ENCODE measurements around the gene LSS.
A peak's percentile ranks its signal among the peaks of the same experiment; 100 is the strongest.
"Not testable (repeated sequence)": the region's sequence is repeated elsewhere in the genome, so short reads cannot be mapped to it uniquely, and the experiment has no call there.

The LSS gene

DNA sequence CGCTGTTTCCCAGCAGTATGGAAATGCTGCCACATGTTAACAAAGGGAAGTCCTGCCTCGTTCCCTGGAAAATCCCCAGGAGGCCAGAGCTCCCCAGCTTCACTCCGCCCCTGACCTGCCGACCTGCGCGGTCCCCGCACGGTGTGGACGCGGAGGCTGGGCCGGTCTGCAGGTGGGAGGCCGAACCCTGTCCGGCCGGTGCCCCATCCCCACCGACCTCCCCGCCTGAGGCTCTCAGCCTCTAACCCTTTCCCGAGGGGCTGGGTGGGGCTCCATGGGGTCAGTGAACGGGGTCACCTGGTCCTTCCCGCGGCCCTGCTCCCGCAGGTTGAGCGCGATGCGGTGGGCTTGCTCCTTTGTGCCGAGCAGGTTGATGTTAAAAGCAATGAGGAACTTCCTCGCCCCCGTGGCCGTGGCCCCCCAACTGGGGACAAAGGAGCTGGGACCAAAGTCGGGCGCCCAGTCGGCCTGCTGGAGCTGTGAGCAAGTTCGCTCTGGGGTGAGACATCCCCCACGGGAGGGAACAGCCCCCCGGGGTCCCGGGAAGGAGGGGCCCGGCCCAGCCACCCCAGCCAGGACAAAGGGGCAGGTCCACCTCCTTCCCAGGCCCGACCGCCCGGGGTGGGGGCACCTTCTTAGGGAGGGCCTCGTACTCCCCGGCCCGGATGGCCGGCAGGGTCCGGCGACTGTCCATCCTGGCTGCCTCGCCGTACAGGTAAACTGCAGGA lies 77.1 kb downstream of the LSS start:
- no peak for FAIRE-seq

DNA sequence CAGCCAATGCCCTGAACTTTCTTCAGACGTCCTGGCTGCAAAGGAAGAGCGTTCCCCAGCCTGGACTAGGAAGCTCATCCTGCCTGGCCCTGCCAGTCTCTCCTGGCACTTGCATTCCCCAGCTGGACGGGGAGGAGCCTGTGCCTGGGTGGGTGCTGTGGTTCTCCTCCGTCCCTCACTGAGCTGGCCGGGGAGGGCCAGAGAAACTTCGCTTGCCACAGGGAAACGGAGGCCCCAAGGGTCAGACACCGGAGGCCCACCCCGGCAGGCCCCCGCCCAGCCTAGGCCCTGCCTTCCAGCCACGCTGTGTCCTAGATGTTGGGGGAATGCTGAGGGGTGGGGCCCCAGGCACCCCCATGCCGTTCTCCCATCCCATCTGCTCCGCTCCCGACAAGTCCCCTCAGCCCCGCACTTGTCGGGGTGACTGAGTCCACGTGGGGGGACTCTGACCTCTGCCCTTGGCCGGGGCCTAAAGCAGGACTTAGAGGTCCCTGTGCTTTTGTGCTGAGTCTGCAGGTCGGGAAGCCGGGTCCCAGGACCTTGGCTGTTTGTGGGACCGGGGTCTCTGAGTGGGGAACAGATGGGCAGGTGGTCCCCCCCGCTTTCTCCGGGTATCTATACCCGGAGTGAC lies 78.0 kb downstream of the LSS start:
- no peak for FAIRE-seq

DNA sequence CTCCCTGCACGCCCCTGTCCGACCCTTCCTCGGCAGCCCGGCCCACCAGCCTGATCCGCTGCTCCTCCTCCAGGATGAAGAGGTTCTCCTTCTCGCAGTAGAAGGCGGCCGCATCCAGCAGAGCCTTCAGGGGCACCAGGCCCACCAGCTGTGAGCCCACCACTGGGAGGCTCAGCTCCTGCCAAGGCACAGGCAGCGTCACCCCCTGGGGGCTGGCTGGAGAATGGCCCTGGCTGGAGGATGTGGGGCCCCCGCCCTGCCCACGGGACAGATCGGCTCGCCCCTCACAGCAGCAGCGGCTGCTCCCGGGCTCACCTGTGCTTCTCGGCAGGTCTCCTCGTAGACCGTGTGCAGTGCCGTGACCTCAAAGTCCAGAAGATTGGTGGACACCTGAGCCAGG lies 78.5 kb downstream of the LSS start:
- no peak for FAIRE-seq

DNA sequence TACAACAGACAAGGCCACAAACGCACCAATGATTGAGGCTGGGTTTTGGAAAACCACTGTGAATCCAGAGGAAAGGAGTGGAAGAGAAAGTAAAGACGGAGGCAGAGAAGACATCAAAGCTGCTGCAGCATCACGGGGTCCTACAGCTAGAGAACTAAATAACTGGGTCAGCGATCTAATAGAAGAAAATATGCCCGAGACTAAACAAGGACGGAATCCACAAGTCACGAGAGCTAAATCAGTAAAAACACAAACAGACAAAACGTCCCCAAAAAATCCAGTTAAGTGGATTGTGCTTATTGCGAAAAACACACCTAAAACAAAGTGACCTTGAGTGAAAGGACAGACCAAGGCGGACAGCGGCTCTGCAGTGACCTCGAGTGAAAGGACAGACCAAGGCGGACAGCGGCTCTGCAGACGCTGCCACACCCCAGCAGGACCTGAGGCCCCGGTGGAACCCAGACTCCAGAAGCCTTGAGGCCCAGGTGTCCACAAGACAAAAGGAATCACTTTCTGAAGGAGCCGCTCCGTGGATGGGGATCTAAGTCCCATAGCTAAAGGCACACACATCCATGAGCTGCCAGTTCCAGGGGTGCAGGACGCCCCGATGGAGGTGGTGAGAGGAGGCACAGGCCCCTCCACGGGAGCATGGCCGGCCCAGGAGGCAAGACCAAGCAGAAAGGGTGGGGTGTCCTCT lies 79.2 kb downstream of the LSS start:
- FAIRE-seq: no peak

DNA sequence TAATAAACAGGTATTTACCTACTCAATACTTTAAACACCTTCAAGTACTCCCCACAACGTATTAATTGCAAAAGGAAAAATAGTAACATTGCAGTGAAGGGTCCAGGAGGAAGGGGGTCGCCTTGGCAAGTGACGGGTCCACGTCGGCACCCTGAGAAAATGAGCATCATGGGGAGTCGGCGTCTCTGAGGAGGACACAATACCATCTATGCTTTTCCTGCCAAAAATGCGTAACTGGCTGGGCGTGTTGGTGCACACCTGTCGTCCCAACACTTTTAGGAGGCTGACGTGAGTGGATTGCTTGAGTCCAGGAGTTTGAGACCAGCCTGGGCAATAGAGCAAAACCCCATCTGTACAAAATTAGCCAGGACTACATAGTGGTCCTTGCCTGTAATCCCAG lies 80.5 kb downstream of the LSS start:
- no peak for FAIRE-seq

DNA sequence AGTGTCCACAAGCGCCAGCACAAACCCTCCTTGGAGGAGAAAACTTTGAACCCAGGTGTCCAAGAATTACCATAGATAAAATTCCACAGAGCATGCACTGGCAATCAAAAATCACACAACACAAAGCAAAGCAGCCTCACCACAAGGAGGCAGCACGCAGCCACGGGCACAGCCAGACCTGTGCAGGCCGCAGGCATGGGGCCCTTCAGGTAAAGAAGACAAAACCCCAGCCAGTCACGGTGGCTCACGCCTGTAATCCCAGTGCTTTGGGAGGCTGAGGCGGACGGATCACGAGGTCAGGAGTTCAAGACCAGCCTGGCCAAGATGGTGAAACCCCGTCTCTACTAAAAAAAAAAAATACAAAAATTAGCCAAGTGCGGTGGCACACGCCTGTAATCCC lies 81.1 kb downstream of the LSS start:
- FAIRE-seq: peak; percentile 41

DNA sequence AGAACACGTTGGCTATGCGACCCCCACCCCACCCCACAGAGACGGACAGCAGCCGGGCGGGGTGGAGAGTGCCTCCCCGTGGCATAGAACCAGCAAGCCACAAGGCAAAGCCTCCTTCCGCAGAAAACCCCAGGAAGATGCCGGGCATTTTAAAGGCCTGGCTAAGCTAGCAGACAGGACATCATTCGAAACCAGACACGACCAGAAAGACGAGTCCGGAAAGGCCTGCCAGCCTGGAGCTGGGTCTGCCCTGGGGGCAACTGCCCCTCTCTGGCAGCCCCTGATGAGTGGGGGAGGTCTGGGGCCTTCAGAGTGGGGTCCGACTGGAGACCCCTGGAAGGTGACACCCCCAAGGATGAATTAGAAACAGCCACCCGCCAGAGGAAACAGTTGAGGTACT lies 81.7 kb downstream of the LSS start:
- no peak for FAIRE-seq

DNA sequence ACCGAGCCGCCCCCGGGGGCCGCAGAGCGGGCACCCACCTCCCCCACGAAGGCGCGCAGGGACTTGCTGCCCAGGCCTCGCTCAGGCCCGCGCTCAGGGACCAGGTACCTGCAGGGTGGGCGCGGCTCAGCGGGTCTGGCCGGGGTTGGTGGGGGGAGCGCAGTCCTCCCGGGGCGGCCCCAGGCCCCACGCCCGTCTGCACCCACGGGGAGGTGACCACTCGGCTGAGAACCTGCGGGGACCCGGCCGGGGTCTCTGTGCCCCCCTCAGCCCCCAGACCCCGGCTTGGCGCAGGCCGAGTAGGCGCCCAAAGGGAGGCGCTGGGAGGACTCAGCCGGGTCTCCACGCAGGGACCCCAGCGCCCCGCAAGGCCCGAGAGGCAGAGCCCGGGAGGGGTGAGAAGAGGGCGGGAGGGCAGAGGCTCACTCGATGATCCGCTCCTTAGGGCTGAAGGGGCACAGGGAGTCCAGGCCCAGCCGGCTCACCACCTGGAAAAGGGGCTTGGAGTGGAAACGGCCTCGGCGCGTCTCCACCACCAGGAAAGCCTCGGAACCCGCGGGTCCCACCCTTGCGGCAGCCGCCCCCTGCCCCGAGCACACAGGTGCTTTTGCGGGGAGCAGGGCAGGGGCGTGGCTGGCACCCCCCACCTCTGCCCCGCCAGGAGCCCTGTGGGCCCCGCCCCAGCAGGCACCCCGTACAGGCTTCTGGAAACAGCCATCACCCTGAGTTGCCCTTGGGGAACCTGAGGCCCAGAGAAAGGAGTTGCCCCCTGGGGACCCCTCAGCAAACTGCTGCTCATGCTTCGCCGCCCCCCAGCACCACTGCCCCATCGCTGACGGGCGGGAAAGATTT lies 82.5 kb downstream of the LSS start:
- no peak for FAIRE-seq

DNA sequence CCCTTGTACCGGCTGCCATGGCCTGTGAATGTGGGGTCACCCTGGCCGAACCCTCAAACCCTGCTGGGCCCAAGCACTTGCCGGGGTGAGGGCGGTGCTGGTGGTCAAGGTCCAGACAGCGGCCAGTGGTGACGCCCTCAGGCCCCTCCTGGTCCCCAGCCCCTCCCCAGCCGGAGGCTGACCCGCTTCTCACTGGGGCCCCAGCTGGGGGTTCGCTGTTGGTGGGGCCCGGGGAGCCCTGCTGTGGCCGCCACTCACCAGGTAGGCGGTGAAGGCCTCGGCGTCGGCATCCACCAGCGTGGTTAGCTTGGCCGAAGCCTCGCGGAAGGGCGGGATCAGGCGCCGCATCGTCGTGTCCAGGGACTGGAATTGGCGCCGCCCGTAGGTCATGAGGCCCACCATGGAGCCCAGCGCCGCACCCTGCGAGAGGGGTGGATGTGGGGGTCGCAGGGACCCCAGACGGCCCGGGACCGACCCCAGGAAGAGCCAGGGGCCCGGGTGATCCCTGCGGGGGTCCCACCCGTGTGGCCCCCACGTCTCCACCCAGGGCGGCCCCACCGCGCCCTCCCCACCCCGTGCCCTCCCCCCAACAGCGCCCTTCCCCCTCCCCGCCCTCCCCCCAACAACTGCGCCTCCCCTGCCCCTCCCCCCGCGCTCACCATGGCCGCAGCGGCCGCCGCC lies 83.3 kb downstream of the LSS start:
- FAIRE-seq: no peak

DNA sequence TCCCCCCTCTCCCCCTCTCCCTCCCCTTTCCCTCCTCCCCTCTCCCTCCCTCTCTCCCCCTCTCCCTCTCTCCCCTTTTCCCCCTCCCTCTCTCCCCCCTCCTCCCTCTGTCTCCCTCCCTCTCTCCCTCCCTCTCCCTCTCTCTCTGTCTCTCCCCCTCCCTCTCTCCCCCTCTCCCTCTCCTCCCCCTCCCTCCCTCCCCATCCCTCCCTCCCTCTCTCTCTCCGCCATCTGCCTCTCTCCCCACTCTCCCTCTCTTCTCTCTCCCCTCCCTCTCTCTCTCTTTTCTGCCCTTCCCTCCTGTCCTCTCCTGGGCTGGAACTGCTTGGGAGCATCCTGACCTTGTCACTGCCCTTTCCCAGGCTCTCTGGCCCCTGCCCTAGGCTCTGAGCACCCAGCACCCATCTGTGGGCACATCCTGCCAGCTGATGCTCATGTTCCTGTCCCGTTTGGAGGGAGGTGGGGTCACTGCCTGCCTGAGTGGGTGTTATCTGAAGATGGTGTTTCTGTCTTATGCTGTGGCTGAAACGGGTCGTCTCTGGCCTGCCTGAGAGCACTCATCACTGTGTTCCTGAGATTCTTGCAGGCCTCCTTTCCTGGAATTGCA lies 84.0 kb downstream of the LSS start:
- no peak for FAIRE-seq

DNA sequence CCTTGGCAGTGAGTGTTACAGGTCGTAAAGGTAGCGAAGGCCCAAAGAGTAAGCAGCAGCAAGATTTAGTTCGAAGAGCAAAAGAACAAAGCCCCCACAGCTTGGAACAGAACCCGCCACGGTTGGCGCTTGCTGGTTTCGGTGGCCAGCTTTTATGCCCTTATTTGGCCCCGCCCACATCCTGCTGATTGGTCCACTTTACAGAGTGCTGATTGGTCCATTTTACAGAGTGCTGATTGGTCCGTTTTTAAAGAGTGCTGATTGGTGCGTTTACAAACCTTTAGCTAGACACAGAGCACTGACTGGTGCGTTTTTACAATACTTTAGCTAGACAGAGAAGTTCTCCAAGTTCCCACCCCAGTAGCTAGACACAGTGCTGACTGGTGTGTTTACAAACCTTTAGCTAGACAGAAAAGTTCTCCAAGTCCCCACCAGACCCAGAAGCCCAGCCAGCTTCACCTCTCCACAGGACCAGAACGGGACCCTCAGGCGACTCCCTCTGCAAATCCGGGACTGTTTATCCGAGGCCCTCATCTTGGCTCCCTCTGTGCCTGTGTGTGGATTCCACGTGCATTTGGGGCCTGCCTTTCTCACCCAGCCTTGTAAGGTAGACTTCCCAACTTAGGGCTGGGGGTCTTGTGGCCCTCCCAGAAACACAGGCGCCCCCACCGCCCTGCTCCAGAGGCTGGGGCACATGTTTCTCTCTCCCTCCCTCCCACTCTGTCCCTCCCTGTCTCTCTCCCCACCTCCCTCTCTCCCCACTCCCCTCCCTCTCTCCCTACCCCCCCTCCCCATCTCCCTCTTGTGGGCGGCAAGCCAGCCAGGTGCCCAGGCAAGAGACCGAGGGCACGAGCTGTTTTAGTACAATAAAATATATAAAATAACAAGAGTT lies 85.7 kb downstream of the LSS start:
- no peak for FAIRE-seq

DNA sequence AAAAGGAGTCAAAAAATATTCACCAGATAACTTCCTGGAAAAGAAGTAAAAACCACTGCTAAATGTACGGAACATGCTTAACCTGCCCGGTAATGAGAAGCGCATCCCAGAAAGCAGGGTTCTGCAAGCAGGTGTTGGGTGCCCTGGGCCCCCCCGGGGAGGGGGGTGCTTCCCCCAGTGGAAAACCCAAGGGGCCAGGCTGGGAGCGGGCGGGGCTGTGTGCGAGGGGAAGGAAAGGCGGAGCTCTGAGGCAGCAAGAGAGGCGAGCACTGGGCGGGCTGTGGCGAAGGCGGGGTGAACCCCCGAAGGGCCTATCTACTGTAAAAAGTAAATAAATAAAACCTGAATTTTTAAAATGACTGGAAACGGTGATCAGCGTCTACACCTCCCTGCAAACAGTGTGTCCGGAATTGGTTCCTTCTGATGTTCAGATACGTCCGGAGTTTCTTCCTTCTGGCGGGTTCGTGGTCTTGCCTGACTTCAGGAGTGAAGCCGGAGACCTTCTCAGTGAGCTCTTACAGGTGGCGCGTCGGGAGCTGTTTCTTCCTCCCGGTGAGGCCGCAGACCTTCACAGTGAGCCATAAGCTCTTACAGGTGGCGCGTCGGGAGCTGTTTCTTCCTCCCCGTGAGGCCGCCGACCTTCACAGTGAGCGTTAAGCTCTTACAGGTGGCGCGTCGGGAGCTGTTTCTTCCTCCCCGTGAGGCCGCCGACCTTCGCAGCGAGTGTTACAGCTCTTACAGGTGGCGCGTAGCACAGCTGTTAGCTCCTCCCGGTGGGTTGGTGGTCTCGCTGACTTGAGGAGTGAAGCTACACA lies 86.6 kb downstream of the LSS start:
- FAIRE-seq: no peak

DNA sequence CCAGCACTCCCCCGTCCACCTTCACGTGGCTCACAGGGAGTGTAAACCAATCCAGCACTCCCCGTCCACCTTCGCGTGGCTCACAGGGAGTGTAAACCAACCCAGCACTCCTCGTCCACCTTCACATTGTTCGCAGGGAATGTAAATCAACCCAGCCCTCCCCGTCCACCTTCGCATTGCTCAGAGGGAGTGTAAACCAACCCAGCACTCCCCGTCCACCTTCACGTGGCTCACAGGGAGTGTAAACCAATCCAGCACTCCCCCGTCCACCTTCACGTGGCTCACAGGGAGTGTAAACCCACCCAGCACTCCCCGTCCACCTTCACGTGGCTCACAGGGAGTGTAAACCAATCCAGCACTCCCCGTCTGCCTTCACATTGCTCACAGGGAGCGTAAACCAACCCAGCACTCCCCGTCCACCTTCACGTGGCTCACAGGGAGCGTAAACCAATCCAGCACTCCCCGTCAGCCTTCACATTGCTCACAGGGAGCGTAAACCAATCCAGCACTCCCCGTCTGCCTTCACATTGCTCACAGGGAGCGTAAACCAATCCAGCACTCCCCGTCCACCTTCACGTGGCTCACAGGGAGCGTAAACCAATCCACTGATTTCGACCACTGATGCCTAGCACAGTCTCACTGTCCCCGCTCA lies 88.1 kb downstream of the LSS start:
- FAIRE-seq: not testable (repeated sequence)

DNA sequence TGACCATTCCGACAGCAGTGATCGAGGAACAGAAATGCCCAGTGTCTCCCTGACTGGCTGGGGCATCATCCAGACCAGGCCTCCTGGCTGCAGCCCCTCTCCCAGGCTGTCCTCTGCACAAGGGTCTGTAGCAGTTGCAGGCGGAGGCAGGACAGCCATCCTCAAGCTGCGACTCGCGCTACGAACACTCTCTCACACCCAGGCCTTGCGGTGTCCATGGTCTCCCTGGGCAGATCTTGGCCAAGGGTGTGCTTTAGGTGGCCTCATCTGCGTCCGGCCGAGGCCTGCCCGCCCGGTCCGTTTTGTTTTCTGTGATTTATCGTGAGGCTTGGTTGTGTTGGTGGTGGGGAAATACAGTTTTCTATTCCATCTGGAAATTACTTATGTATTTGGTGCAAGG lies 88.9 kb downstream of the LSS start:
- no peak for FAIRE-seq

DNA sequence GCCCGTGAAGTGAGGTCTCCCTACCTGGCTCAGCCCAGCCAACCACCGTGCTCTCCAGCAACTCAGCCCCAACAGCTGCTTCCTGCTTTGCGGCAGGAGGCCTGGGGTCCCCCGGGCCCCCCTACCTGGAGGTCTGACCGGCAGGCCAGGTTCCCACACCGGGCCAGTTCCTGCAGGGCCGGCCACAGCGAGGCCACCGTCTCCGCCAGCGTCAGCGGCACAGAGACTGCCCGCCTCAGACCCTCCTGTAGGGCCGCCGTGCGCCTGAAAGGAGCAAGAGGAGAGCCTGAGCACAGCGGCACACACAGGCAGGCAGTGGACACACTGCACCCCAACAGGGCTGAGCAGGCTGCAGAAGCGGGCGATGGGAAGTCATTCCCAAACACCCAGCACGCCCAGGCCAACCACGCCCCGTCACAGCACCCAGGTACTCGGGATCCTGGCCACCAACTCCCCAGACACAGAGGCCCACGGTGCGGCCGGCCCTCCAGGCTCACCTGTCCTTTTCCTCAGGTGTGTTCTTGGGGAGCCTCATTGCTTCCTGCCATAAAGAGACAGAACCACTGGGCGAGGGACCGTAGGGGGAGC lies 90.1 kb downstream of the LSS start:
- no peak for FAIRE-seq

Data from G401.6 (cell line).